ENCODE results near the gene PPM1H. TPM values are rescaled to one million over a fixed set of nuclear protein-coding genes. Genes with fewer than 3 reads are reported as not detected.

PPM1H gene
- total RNA-seq, 4 donors from 2014 or later: 1.4 to 4.9 (median 2.4) TPM

DNA sequence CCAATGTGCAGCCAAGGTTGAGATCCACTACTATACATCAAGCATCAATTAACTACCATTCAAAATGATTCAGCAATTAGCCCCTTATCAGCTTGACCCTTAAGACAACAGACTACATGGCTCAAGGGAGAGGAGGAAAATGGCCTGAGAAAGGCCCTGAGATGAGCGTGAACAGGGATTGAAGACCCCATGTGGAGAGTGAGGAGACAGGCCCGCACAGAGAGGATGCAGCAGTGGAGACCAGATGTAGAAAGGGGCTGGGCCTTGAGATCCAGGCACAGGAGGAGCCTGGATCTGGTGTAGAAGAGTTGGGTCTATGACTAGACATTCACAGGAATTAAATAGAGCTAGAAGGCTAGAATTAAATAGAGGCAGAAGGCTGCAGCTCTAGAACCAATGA lies 239.3 kb downstream of the PPM1H start:
- TF ChIP-seq, protein P1, sequence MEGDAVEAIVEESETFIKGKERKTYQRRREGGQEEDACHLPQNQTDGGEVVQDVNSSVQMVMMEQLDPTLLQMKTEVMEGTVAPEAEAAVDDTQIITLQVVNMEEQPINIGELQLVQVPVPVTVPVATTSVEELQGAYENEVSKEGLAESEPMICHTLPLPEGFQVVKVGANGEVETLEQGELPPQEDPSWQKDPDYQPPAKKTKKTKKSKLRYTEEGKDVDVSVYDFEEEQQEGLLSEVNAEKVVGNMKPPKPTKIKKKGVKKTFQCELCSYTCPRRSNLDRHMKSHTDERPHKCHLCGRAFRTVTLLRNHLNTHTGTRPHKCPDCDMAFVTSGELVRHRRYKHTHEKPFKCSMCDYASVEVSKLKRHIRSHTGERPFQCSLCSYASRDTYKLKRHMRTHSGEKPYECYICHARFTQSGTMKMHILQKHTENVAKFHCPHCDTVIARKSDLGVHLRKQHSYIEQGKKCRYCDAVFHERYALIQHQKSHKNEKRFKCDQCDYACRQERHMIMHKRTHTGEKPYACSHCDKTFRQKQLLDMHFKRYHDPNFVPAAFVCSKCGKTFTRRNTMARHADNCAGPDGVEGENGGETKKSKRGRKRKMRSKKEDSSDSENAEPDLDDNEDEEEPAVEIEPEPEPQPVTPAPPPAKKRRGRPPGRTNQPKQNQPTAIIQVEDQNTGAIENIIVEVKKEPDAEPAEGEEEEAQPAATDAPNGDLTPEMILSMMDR (IDR thresholded peaks at IDR 0.05): no peak
- no peak for ATAC-seq (ENCODE audit: low FRiP score)
- DNase-seq (ENCODE audit: low spot score): no peak

DNA sequence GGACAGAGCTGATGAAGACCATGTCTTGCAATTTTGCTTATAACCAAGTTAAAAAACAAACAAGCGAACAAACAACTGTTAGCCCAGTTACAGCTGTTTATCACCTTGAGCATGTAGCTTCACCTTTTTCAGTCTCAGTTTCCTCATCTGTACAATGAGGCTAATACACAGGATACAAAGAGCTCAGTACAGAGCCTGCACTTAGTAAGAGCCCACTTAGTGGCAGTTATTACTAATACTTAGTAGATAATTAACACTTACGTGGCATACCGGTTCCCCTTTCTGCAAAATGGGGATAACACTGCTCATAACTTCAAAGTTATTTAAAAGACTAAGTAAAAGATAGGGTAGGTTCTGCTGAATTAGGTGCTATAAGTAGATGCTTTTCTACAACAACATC lies 240.3 kb downstream of the PPM1H start:
- TF ChIP-seq, protein P1 (IDR thresholded peaks at IDR 0.05): no peak
- DNase-seq (ENCODE audit: low spot score) (no peak), ATAC-seq (ENCODE audit: low FRiP score) (no peak)

DNA sequence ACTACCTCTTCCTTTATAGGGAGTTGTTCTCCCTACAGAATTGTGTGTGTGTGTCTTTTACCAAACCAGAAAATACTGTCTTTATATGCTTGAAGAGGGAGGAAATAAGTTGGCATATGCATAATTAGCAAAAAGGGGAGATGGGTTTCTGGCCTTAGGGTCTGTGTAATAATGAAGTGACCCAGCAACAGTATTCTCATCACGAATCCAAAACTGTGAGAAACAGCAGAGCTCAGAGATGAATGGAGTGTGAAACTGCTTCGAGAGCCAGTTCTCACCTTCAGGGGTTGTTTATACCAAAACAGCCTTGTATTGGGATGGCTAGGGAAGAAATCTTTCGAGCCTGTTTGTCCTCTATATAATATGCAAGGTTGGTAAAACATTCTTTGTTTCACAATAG lies 240.8 kb downstream of the PPM1H start:
- no peak for ATAC-seq (ENCODE audit: low FRiP score)

DNA sequence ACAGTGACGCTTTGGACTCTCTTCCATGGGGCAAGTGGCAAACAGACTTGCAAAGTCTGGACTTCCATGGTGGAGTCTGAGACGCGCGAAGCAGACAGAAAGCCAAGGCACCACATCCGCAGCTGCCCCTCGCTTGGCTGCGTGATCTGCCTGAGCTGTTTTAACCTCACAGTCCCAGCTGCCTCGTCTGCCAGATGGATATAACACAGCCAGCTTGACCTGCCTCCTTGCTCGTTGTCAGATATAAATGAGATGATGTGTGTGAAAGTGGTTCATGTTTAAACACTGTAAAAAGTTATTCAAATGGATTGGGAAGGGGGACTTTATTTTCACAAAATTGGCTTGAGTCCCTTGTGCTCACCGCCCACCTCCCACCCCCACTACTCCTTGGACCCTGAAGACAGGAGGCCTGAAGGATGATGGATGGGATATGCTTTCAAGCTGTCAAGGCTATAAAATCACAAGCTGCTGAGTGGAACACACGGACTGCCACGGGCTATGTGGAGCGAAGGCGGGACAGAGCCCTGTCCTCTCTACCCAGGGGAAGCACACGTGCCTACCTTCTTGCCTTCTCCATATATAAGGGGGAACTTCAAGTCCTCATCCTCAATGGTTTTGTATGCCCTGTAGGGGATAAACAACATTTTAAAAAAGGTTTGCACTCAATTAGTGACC lies 241.4 kb downstream of the PPM1H start:
- DNase-seq (ENCODE audit: low spot score) (no peak), ATAC-seq (ENCODE audit: low FRiP score) (peak; percentile 20)
- TF ChIP-seq, protein P1 (IDR thresholded peaks at IDR 0.05): no peak

More for the DNA sequence above, 240.8 kb downstream of the PPM1H start:
- TF ChIP-seq, protein P1 (IDR thresholded peaks at IDR 0.05): no peak
- no peak for DNase-seq (ENCODE audit: low spot score)

DNA sequence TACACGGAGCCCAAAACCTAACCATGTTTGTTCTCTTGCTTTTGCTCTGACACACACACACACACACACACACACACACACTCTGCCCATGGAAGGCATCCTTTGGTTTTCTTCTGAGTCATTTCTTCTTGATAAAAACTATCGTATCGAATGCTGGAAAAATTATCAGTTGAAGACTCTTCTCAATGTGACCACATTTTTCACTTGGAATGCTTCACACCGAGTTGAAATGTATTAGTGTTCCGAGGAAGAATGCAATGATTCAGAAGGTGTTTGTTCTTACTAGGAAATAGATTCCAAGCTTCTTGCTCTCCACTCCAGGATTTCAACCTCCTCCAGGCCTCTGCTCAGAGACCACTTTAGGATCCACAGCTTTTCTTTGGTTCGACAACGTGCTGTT lies 242.1 kb downstream of the PPM1H start:
- ATAC-seq (ENCODE audit: low FRiP score) (peak; percentile 85), DNase-seq (ENCODE audit: low spot score) (no peak)
- TF ChIP-seq, protein P1 (IDR thresholded peaks at IDR 0.05): no peak

DNA sequence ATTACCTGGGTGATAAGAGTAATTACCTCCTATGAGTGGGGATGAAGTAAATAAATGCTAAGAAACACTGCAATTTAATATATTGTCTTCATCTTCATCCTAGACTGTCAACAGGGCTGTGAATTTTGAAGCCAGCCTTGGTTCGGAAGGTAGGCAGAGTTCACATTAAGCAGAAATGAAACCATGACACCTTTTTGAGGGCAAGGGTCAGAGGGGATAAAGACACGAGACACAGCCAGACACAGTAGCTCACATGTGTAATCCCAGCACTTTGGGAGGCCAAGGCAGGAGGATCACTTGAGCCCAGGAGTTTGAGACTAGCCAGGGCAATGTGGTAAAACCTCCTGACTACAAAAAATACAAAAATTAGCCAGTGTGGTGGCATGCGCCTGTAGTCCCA lies 243.6 kb downstream of the PPM1H start:
- no peak for DNase-seq (ENCODE audit: low spot score)
- ATAC-seq (ENCODE audit: low FRiP score): no peak
- TF ChIP-seq, protein P1 (IDR thresholded peaks at IDR 0.05): no peak

Data from omental fat pad (tissue), 4 donors.